GM19455 (cell line): ENCODE results near the gene HLX.

Experiments
- ATAC-seq: cut with Tn5 transposase; IDR thresholded peaks from one replicate; pipeline ENCODE4 v1.9.1; 2021; ENCODE audit not compliant: unreplicated experiment

HLX gene

DNA sequence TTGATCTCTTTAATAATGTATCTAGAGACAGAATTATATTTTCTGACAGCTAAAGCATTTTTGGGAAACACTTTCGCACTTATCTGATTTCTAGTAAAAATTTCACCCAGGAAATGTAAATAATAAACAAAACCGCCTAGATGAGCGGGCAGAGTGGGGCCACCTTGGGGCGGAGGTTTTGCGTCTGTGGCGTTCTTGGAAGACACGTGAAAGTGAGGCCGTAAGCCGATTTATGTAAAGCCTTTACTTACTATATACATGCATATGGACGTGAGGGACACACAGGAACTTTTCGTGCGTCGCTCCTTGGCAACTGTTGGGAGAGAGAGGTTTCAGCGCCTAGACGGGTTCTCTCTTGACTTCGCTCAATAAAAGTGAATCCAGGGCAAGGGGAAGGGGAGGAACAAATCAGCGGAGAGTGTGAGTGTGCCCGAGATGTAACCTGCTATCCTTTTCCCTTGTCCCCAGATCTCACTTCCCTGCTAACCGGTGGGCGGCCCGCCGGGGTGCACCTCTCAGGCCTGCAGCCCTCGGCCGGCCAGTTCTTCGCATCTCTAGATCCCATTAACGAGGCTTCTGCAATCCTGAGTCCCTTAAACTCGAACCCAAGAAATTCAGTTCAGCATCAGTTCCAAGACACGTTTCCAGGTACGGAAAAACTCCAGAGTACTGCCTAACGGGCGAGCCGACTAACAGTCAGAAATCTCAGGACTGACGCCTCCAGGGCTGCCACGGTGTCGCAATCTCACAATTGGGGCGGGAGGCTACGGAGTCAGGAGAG lies 1.7 kb downstream of the HLX start:
- no peak for ATAC-seq

DNA sequence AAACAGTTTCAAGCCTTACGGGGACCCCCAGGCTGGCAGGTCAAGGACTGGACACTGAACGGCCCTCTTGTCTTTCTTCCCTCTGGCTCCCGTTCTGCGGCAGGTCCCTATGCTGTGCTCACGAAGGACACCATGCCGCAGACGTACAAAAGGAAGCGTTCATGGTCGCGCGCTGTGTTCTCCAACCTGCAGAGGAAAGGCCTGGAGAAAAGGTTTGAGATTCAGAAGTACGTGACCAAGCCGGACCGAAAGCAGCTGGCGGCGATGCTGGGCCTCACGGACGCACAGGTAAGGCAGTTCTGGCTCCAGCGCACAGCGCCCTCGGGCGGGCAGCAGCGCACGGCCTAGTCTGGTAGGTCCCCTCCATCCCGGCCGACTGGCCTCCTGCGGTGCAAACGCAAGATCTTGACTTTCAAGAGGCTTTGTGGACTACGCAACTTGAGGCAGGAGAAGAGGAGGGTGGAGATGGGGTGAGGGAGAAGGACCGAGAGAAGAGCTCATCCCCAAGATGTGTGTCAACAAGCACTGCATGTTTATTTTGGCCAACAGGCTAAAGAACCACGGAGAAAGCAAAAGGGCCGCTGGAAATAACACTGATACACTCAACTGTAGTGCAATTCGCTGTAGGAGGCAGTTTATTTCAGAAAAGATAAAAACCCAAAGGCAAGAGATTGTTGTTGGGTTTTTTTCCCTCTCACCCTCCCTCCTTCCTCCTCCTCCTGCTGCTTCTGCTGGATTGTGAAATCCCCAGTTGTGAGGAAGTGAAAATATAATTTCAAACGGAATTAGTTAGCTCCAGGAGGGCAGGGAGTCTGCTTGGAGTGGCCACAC lies 3.0 kb downstream of the HLX start:
- no peak for ATAC-seq

DNA sequence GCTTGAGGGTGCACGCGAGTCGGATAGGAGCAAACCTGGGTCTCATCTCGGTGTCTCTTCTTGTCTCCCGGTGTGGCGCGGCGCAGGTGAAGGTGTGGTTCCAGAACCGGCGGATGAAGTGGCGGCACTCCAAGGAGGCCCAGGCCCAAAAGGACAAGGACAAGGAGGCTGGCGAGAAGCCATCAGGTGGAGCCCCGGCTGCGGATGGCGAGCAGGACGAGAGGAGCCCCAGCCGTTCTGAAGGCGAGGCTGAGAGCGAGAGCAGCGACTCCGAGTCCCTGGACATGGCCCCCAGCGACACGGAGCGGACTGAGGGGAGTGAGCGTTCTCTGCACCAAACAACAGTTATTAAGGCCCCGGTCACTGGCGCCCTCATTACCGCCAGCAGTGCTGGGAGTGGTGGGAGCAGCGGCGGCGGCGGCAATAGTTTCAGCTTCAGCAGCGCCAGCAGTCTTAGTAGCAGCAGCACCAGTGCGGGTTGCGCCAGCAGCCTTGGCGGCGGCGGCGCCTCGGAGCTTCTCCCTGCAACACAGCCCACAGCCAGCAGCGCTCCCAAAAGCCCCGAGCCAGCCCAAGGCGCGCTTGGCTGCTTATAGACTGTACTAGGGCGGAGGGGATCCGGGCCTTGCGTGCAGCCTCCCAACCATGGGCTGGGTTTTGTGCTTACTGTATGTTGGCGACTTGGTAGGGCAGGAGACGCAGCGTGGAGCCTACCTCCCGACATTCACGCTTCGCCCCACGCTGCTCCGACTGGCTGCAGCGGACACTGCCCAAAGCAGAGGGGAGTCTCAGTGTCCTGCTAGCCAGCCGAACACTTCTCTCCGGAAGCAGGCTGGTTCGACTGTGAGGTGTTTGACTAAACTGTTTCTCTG lies 5.1 kb downstream of the HLX start:
- no peak for ATAC-seq

DNA sequence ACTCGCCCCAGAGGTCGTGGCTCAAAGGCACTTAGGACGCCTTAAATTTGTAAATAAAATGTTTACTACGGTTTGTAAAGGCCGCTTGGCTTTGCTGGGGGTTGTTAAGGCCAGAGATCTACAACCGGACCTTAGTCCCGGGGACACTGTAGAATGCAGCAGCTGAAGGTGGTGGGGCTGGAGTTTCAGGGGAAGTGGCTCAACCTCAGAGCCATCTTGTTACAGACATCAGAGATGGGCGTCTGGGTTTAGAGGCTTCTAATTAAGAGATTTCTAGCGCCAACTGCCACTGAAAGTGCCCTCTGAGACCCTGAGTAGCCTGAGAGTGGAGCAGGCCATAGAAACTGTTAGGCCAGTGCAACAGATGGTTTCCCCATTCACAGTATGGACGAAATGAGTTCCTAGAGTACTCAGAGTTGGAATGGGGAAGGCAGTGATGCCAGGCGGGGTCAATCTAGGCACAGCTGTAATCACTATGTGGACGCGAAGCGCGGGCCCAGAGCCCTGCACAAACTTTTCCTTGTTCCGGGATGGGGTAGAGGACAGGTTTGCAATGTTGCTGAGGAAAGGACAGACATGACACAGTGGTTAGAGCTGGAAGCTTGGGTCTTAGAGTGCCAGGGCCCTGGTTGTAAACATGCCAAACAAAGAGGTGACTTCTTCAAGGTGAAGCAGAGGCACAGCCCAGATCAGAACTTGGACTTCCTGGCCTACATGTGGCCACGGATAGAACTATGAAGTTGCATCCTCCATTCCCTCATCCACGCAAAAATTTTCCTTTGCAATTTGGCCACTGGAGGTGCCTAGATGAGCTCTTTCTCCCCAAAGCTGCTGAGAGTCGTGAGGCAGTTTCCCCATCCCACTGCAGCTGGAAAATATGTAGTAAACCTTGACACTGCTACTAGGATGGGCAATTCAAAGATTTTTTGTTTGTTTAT lies 6.0 kb downstream of the HLX start:
- ATAC-seq, result no peak

DNA sequence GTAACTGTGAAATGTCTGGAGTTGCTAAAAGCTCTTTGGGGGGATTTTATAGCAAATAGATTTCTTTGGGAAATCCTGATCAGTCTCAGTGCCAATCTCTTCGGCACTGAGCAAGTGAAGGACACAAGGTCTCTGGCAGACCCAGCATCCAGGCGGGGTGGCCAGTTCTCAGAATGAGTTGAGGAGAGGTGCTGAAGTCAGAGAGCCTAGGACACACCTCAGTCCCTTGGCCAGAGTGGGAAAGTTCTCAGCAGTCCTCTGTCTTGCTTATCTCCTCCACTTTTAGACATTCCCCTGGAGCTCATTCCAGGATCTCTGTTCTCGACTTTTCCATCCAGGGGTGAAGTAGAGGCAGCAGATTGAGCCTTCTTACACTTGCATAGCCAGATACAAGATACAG lies 6.7 kb downstream of the HLX start:
- ATAC-seq, result no peak

DNA sequence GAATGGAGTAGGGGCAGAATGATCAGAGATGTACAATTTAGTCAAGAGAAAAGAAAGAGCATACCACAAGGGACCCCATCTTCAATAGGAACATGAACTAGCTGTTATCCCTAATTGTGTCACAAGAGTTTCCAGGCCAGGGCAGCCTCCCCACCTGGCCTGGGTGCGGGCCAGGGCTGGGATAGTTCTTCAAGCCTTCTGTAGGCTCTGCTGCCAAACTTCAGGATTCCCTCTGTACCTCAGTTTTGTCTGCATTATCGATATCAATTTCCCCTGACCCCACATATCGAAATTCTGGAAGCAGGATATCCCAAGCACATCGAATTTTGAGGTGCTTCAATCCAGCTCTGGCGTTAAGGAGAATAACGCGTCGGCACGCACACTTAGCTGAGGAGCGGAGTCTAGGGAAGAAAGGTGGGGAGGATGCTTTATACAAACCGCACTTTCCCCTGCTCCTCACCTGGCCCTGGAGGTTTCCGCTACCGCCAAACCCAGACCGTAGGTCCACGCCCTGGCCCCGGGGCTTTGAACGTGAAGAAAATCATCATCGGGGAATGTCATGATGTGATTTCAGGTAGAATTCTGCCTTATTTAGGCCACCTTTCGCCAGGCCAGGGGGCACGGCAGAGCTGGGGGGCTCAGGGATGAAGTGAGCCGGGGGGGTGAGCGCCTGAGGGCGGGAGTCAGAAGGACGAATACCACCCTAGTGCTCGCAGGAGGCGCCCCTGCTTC lies 7.4 kb downstream of the HLX start:
- ATAC-seq, result no peak

DNA sequence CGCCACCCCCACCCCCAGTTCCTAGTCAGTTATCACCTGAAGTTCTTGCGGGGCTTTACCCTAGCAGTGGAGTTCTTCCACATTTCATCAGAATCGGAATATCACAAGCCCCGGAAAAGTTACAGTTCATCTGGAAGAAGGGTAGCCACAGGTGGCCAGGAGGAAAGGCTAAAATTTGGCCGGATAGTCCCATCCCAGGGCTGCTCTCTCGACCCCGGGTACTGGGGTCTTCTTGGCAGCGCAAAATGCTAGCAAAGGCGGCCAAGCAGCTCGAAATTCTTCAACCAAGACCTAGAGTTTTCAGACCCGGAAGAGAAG lies 7.9 kb downstream of the HLX start:
- ATAC-seq, result no peak

DNA sequence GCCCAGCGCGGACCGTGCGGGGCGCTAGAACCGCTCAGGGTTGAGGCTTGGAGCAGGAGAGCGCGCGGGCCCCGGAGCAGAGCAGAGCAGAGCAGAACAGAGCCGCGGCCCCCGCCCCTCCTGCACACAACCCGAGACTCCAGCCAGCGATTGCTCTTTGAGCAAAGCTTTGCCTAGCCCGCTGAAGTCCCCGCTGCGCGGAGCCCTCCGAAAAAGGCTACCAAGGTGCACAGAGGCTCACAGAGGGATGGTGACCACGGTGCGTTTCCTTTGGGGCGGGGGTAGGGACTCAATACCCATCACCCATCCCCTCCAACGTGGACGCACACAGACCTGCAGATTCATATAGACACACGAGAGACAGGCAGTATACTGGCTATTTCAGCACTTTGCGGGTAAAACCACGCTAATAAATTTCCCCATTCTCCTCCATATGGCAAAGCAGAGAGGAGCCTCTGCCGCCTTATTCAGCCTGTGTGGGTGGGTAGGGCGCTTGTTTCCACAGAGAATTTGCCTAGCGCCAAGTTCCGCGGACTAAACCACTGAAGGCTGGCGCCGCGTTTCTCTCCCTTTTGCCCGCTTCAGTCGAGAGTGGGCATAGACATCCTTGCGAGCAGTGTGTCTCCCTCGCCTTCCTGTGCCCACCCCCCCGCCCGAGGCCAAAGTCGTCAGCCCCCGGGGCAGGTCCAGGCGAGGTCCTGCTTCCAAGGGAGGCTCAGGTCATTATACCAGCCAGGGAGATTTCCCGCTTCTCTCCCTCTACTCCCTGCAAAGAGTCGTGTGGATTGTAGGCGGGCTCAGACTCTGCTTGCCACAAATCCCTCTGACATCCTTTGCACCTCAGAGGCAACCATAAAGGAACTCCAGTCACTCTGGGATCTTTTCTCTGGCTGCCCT lies 8.5 kb downstream of the HLX start:
- no peak for ATAC-seq

DNA sequence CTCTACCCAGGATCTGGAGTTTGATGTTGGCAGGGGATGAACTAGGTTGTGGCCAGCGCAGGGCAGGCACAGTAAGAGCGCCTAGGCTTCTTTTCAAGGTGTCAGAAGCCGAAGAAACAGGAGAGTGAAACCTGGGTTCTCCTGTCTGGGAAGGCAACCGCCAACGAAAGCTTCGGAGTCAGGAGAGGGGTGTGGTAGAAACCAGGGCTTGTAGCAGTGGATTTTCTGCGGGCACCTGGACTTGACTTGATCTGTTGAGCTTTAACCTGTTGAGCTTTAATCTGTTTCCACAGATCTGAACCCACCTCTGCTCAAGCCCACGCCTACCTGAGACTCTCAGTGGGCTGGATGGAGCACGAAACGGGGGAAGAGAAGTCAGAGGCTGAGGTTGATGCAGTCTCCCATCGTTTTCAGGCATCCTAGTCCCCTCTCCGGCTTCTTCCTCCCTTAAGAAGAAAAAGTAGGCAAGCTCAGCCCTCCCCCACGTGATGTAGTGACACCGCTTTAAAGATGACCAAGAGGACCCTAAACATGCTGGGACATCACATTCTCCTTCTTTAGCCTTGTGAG lies 9.3 kb downstream of the HLX start:
- no peak for ATAC-seq

DNA sequence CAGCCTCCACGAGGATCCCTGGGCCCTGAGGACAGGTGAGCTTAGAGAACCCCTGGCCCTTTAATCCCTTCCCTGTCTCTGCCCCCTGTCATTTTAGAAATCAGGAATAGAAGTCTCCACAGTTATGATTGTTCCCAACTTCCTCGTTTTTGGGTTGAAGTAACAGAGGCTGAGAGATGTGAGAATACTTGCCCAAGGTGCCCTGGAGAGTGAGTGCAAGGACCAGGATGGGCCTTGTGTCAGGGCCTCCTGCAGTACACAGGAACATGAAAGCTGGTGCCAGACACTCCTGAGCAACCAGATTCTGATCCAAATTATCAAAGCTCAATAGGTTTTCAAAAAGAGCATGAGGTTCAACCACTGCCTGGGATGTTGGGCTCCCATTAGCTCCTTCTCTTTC lies 10.1 kb downstream of the HLX start:
- ATAC-seq, result no peak

DNA sequence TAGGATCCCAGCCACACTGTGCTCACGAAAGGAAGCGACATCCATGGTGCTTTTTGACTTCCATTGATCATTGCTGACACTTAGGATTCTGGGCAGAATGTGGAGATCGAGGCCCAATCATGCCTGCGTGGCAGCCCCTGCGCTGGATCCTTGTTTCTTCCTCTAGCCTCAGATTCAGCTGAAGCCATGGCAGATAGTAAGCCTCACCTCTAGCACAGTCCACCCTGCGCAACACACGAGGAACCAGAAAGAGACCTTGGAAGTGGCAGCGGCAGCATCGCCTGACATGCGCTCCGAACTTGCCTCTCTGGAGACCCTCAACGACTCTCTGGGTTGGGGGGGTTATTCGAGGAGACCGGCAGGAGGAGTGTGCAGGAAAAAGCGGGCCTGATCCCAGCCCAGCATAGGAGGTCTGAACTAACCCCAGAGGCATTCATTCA lies 10.6 kb downstream of the HLX start:
- ATAC-seq, result no peak

DNA sequence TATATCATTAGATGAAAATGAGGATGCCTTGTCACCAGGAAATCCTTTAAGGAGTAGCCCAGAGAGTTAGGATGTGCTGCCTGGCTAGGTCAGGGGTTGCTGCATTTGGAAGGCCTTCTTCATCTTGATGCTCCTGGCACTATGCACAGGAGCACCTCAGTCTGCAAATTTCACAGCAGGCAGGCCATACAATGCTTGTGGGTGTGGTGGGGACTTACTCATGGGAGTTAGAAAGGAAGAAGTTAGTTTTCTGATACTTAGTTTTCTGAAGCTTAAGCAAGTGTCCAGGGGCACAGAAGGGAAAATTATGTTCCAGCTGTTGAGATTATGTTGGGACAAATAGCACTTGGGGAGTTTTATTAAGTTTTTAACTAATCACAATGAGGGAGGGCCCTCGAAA lies 11.4 kb downstream of the HLX start:
- no peak for ATAC-seq

DNA sequence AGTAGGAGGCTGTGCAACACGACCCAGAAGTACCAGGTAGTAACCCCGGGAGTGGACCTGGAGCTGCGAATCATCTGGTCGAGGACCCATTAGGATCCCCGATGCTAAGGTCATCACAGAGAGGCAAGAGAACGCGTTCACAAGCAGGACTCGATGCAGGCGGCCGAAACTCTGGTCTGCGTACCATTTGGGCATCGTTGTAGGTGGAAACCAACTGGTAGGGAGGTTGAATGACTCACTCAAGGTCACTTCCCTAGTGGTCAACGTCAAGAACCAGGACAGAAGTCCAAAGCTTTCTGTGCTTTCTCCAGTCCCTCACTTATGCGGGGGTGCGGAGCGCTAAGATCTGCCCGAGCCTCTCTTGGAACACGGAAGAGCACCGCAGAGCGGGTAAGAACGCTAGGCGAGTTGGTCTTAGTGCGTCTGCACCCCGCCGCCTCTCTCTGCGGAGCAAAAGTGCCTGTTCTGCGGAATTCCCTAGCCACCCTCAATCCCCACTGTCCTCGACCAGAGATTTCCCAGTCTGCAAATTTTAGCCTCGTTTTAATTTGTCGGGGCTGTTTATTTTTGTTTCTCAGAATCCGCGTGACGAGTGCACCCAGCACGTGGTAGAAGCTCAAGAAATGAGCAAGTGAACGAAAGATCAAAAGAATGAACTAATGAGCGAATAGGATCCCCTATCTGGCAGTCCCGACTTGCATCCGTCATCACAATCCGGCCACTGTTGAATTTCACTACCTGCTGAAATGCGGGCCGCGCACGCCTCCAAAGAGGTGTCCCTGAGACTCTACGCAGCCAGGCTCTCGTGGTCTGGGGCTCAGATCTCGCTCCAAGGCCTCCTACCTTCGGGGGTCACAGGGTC lies 12.2 kb downstream of the HLX start:
- ATAC-seq, result no peak

DNA sequence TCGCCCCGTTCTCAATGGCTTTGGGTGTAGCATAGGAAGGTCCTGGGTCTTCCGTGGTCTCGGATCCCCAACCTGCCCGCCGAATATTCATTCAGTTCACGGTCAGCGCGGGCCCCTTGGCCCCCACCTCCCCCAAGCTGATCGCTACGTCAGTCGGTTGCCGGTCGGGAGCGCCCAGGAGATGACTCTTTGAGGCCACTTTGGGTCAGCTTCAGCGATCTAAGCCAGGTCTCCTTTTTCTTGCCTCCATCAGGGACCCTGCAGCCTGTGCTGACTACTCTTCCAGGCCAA lies 12.8 kb downstream of the HLX start:
- ATAC-seq, result no peak

DNA sequence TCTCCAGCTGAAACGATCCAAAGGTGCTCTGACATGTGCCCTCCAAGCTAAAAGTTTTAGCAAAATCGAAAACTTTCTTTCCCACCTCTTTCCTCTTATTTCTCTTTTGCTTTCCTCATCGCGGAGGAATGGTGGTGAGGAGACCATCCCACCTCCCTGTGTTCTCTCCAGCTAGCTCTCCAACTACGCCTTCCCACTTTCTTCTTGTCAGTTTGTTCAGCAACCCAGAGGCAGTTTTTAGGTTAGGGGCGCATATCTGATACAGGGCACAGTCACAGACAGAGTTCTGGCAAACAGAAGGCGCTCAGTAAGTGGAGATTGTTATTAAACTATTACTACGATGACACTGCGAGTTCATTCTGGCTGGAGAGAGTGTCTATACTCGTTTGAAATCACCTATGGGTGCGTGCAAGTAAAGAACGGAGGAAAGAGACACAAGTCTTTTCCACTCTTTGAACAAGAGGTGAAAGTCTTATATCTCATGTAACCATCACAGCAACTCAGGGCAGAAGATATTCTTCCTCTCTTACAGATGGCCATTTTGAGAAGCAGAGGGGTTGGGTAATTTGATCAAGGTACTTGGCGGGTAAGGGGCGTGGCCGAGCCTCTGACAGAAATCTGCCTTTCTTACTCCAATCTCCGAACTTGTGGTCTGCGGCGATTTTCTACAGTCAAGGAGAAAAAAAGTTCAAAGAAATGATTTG lies 13.9 kb downstream of the HLX start:
- no peak for ATAC-seq

DNA sequence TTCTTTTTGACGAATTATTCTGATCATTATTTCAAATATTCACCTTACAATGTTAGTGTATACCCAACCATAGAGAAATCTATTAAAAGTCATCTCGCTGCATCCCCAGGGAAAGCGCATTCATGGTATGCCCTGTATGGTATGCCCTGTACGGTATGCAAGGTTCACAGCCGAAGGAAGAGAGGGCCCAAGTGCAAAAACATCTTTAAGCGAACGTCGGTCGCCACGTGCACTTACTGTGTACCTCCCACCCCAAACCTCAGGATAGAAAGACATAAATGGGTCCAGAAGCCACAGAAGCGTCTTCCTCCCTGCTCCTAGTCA lies 14.4 kb downstream of the HLX start:
- ATAC-seq, result no peak
